NB4 (cell line): ENCODE data around the gene MYO18A.

Source experiments
- CTCF ChIP-seq: IDR thresholded peaks from one replicate; pipeline ENCODE4 v1.5.1; 2012; ENCODE audit warnings: low read depth, low read length
- MAX ChIP-seq: IDR thresholded peaks from 2 replicates; pipeline ENCODE4 v1.6.1; 2011; ENCODE audit warnings: low read depth, low read length
- POLR2A ChIP-seq: IDR thresholded peaks from 2 replicates; pipeline ENCODE4 v1.6.1; 2011; ENCODE audit warnings: mild to moderate bottlenecking; ENCODE audit not compliant: insufficient read length; ENCODE audit errors: extremely low read depth

DNA sequence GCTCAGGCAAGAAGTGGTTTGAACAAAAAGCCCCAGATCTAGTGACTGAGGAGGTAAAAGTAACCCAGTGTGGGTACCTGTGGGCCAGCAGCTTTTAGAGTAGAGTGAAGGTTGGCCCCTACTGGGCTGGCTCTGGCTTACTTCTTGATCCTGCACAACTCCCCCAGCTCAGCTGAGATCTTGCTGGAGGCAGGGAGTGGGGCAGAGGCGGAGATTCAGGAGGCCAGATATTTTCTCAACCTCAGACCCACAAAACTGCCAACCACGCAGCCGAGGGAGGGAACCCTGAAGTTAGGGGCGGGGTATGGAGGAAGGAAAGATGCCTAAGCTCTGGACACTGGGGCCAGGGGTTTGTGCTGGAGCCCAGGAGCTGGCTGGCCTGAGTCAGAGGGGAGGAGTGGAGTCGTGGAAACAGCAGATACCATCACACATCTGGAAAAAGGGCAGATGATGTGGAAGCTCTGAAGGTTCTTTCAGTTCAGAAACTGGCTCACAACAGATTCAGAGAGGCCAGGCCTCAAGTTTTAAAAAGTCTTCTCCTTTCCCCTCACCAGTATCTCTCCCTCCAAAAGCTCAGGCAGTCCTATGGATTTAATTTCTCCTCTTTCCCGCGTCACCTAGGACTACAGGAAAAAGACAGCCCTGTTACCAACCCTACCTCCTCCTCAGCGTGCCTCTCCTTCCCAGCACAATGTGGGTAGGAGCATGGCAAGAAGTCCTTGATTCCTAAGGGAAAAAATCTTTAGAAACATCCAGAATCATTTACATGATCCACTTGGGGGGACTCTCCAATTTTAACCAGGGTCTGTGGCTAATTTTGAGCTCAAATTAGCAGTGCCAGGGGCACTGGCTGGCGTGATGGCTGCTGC lies 48.1 kb downstream of the MYO18A start:
- TF ChIP-seq CTCF (no peak), MAX (no peak), POLR2A (no peak)
